ENCODE results near the gene IL18. TPM values are rescaled to one million over a fixed set of nuclear protein-coding genes. Genes with fewer than 3 reads are reported as not detected.
"Not testable (repeated sequence)": the region's sequence is repeated elsewhere in the genome, so short reads cannot be mapped to it uniquely, and the experiment has no call there.

Gene IL18
- polyA plus RNA-seq, 1 donor from 2014 or later, result not detected

DNA sequence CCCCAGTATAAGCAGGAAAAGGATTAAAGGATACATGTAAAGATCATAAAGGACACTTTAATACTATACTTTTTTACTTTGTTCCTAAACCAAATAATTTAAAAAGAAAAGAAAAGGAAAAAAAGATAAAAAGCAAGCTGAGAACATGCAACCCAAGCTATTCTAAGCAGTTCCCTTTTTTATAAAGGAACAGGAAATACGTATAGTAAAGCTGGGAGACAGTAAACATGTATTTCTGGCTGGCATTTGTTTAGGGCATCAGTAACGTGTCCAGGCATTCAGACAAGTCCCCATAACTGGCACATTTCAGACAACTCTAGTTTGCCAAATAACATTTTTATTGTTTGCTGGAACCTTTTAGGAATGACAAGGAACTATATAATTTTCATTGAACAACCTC lies 36.4 kb upstream of the IL18 start:
- Histone ChIP-seq H3K9me2 (ENCODE audit: insufficient read depth, low read length) (no peaks in the 10 kb centered on the region), H3K4me2 (ENCODE audit: low read length) (no peak overlapping the region), H3K36me3 (ENCODE audit: insufficient read depth, low read length) (no peaks in the 10 kb centered on the region), H3F3A (ENCODE audit: insufficient read depth, low read length, poor library complexity, severe bottlenecking) (no peaks in the 10 kb centered on the region), H3K27me3 (ENCODE audit: insufficient read depth, low read depth, low read length) (no peaks in the 10 kb centered on the region), H3K4me3 (ENCODE audit: low read length) (no peak overlapping the region), H3K79me2 (replicated peaks; ENCODE audit: insufficient read depth, low read length) (no peaks in the 10 kb centered on the region), H3K9me3 (ENCODE audit: low read length) (no peaks in the 10 kb centered on the region), H2AFZ (ENCODE audit: low read depth, low read length) (no peak overlapping the region), H3K9ac (ENCODE audit: low read length) (no peak overlapping the region), H3K27ac (ENCODE audit: low read length) (no peak overlapping the region), H4K20me1 (ENCODE audit: insufficient read depth) (no peaks in the 10 kb centered on the region)
- no peak for TF ChIP-seq EZH2 (IDR thresholded peaks at IDR 0.05; ENCODE audit: borderline replicate concordance, insufficient read depth, low read length, poor library complexity, severe bottlenecking)
- TF ChIP-seq, protein P1, sequence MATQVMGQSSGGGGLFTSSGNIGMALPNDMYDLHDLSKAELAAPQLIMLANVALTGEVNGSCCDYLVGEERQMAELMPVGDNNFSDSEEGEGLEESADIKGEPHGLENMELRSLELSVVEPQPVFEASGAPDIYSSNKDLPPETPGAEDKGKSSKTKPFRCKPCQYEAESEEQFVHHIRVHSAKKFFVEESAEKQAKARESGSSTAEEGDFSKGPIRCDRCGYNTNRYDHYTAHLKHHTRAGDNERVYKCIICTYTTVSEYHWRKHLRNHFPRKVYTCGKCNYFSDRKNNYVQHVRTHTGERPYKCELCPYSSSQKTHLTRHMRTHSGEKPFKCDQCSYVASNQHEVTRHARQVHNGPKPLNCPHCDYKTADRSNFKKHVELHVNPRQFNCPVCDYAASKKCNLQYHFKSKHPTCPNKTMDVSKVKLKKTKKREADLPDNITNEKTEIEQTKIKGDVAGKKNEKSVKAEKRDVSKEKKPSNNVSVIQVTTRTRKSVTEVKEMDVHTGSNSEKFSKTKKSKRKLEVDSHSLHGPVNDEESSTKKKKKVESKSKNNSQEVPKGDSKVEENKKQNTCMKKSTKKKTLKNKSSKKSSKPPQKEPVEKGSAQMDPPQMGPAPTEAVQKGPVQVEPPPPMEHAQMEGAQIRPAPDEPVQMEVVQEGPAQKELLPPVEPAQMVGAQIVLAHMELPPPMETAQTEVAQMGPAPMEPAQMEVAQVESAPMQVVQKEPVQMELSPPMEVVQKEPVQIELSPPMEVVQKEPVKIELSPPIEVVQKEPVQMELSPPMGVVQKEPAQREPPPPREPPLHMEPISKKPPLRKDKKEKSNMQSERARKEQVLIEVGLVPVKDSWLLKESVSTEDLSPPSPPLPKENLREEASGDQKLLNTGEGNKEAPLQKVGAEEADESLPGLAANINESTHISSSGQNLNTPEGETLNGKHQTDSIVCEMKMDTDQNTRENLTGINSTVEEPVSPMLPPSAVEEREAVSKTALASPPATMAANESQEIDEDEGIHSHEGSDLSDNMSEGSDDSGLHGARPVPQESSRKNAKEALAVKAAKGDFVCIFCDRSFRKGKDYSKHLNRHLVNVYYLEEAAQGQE (IDR thresholded peaks at IDR 0.05; ENCODE audit: borderline replicate concordance), result no peak
- TF ChIP-seq TAF1 (IDR thresholded peaks at IDR 0.05; ENCODE audit: low read depth), result no peak
- TF ChIP-seq RAD21 (conservative IDR thresholded peaks at IDR 0.05), result no peak
- TF ChIP-seq MXI1 (conservative IDR thresholded peaks at IDR 0.05; ENCODE audit: poor library complexity, severe bottlenecking), result no peak
- TF ChIP-seq, protein P2, sequence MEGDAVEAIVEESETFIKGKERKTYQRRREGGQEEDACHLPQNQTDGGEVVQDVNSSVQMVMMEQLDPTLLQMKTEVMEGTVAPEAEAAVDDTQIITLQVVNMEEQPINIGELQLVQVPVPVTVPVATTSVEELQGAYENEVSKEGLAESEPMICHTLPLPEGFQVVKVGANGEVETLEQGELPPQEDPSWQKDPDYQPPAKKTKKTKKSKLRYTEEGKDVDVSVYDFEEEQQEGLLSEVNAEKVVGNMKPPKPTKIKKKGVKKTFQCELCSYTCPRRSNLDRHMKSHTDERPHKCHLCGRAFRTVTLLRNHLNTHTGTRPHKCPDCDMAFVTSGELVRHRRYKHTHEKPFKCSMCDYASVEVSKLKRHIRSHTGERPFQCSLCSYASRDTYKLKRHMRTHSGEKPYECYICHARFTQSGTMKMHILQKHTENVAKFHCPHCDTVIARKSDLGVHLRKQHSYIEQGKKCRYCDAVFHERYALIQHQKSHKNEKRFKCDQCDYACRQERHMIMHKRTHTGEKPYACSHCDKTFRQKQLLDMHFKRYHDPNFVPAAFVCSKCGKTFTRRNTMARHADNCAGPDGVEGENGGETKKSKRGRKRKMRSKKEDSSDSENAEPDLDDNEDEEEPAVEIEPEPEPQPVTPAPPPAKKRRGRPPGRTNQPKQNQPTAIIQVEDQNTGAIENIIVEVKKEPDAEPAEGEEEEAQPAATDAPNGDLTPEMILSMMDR (IDR thresholded peaks at IDR 0.05; ENCODE audit: poor library complexity, severe bottlenecking), result no peak
- no peak for TF ChIP-seq POLR2AphosphoS5 (IDR thresholded peaks at IDR 0.05)
- no peak for TF ChIP-seq EP300 (conservative IDR thresholded peaks at IDR 0.05; ENCODE audit: poor library complexity, severe bottlenecking)

DNA sequence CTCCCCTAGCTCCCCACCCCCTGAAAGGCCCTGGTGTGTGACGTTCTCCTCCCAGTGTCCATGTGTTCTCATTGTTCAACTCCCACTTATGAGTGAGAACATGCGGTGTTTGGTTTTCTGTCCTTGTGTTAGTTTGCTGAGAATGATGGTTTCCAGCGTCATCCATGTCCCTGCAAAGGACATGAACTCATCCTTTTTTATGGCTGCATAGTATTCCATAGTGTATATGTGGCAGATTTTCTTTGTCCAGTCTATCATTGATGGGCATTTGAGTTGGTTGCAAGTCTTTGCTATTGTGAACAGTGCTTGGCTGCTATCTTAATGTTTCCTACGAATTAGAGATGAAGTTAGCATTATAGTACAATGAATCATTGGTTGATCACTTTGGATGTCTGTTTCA lies 35.2 kb upstream of the IL18 start:
- H3K9me3 ChIP-seq (ENCODE audit: low read length); H3K27ac ChIP-seq (ENCODE audit: low read length); H3K79me2 ChIP-seq (replicated peaks; ENCODE audit: insufficient read depth, low read length); H3K4me2 ChIP-seq (ENCODE audit: low read length); H4K20me1 ChIP-seq (ENCODE audit: insufficient read depth); H3F3A ChIP-seq (ENCODE audit: insufficient read depth, low read length, poor library complexity, severe bottlenecking); H2AFZ ChIP-seq (ENCODE audit: low read depth, low read length); H3K9me2 ChIP-seq (ENCODE audit: insufficient read depth, low read length); H3K36me3 ChIP-seq (ENCODE audit: insufficient read depth, low read length); H3K9ac ChIP-seq (ENCODE audit: low read length); H3K27me3 ChIP-seq (ENCODE audit: insufficient read depth, low read depth, low read length); H3K4me3 ChIP-seq (ENCODE audit: low read length): not testable (repeated sequence)

DNA sequence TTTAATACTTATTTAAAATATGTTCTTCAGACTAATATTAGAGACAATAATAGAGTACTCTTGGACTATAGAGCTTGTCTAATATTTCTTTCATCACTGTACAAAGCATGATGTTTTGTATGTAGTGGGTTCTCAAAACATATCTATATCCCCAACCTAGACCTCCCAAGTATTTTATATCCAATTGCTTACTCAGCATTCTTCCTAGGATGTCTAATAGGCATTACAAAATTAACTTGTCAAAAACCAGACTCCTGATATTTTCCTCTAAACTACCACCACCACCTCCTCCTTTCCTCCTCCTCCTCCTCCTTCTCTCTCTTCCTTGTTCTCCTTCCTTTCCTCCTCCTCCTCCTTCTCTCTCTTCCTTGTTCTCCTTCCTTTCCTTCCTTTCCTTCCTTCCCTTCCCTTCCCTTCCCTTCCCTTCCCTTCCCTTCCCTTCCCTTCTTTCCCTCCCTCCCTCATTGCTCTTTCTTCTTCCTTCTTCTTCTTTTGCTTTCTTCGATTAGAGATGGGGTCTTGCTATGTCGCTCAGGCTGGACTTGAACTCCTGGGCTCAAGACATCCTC lies 32.7 kb upstream of the IL18 start:
- H3K4me3 ChIP-seq (ENCODE audit: low read length), result no peak overlapping the region
- H3K9ac ChIP-seq (ENCODE audit: low read length), result no peak overlapping the region
- no peaks in the 10 kb centered on the region for H3K36me3 ChIP-seq (ENCODE audit: insufficient read depth, low read length)
- no peak overlapping the region for H2AFZ ChIP-seq (ENCODE audit: low read depth, low read length)
- no peaks in the 10 kb centered on the region for H4K20me1 ChIP-seq (ENCODE audit: insufficient read depth)
- TF ChIP-seq, protein P2 (IDR thresholded peaks at IDR 0.05; ENCODE audit: poor library complexity, severe bottlenecking), result no peak
- no peak for TF ChIP-seq EZH2 (IDR thresholded peaks at IDR 0.05; ENCODE audit: borderline replicate concordance, insufficient read depth, low read length, poor library complexity, severe bottlenecking)
- no peak for TF ChIP-seq MXI1 (conservative IDR thresholded peaks at IDR 0.05; ENCODE audit: poor library complexity, severe bottlenecking)
- TF ChIP-seq POLR2AphosphoS5 (IDR thresholded peaks at IDR 0.05), result no peak
- TF ChIP-seq SMC3 (conservative IDR thresholded peaks at IDR 0.05; ENCODE audit: poor library complexity), result no peak
- no peak for TF ChIP-seq TAF1 (IDR thresholded peaks at IDR 0.05; ENCODE audit: low read depth)
- no peak for TF ChIP-seq RAD21 (conservative IDR thresholded peaks at IDR 0.05)
- TF ChIP-seq EP300 (conservative IDR thresholded peaks at IDR 0.05; ENCODE audit: poor library complexity, severe bottlenecking), result no peak
- TF ChIP-seq, protein P1 (IDR thresholded peaks at IDR 0.05; ENCODE audit: borderline replicate concordance), result no peak
- no peaks in the 10 kb centered on the region for H3K9me2 ChIP-seq (ENCODE audit: insufficient read depth, low read length)
- H3K27me3 ChIP-seq (ENCODE audit: insufficient read depth, low read depth, low read length), result no peaks in the 10 kb centered on the region
- H3F3A ChIP-seq (ENCODE audit: insufficient read depth, low read length, poor library complexity, severe bottlenecking), result no peaks in the 10 kb centered on the region
- H3K27ac ChIP-seq (ENCODE audit: low read length), result no peak overlapping the region
- no peak overlapping the region for H3K4me2 ChIP-seq (ENCODE audit: low read length)
- H3K79me2 ChIP-seq (replicated peaks; ENCODE audit: insufficient read depth, low read length), result no peaks in the 10 kb centered on the region
- H3K9me3 ChIP-seq (ENCODE audit: low read length), result no peaks in the 10 kb centered on the region
